HuH-7.5 (cell line): ENCODE measurements around the gene ANKRD45.
"Not testable (repeated sequence)": the region's sequence is repeated elsewhere in the genome, so short reads cannot be mapped to it uniquely, and the experiment has no call there.

ENCODE experiments used
- DNase-seq: peaks from one replicate; pipeline ENCODE4 v3.0.0; 2011; ENCODE audit warnings: low spot score

The ANKRD45 gene

DNA sequence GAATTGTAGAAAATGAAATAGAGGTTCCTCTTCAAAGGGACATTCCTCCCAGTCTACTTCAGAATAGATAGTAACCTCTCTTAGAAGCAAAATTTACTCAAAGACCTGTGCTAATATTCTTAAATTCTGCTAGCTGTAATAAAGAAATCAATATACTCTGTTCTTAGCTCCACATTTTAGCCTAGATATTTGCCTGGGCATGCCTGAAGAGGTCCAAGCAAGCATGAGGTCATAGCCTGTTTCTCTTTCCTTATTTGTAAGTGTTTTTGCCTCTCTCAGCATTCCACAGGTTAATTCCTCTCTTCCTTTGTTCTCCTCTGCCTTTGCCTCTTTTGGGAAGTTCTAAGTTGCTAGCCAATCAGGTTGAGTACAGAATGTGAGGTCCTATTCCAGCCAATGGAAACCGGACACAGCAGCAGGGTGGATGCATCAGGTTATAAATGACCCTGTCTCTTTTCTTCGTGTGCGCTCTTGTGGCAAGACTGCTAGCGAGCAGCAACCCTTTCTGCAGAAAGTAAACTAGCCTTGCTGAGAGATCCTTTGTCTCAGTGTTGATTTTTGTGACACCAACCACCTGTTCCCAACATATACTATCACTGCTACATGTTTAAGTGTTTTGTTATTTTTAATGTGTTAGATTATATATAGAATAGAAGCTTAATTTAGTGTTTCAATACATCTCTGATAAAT is 27.1 kb downstream of the ANKRD45 start:
- not testable (repeated sequence) for DNase-seq

DNA sequence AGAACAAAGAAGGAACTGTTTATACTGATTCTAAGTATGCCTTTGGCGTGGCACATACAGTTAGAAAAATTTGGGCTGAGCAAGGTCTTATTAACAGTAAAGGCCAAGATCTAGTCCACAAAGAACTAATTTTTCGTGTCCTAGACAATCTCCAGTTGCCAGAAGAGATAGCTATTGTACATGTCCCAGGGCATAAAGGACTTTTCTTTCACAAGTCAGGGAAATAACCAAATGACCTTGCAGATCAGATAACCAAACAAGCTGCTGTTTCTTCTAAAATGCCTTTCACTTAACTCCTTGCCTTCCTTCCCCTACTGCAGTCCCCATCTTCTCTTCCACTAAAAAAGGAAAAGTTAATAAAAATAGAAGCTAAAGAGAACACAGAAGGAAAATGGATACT is 30.5 kb downstream of the ANKRD45 start:
- no peak for DNase-seq

DNA sequence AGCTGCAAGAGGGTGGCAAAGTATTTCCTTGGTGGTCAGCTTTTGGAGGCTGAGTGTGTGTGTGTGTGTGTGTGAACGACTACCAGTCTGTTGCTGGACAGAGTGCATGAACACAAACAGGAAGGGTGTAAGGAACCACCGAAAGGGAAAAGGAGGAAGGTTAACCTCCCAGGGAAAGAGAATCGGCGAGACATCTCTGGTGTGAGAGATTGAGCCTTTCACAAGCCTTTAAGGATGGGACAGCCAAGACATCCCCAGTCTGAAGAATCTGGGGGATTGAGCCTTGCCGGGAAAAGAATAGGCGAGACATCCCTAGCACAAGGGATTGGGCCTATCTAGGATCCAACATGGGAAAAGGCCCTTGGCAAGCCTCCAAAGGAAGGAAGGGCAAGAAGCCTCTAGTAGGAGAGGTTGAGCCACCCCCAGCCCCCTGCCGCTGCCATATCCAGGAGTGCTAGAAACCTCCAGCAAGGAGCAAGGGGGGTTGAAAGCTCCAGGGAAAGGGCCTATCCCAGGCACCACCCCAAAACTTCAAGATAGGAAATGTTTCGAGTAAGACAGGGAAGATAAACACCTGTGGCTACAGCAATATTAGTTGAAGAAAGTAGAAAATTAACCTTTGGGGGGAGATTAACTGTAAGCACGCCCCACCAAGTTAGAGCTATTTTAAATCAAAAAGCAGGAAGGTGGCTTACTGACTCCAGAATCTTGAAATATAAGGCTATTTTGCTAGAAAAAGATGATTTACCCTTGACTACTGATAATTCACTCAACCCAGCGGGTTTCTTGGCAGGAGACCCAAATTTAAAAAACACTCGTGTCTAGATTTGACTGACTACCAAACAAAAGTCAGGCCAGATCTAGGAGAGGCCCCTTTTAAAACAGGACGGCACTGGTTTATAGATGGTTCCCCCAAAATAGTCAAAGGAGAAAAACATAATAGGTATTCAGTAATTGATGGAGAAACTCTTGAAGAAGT is 31.3 kb downstream of the ANKRD45 start:
- no peak for DNase-seq

DNA sequence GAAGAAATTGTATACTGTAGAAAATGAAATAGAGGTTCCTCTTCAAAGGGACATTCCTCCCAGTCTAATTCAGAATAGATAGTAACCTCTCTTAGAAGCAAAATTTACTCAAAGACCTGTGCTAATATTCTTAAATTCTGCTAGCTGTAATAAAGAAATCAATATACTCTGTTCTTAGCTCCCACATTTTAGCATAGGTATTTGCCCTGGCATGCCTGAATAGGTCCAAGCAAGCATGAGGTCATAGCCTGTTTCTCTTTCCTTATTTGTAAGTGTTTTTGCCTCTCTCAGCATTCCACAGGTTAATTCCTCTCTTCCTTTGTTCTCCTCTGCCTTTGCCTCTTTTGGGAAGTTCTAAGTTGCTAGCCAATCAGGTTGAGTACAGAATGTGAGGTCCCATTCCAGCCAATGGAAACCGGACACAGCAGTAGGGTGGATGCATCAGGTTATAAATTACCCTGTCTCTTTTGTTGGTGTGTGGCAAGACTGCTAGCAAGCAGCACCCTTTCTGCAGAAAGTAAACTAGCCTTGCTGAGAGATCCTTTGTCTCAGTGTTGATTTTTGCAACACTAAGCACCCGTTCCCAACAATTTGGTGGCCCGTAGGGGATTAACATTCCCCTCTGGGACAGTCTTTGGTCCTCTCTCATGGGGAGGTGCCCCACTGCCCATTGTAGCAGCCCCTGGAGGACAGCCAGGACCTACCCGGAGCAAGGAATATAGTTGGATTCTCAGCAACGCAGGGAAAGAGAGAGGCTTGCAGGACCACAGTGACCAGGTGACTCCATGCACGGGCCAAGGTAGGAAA is 32.2 kb downstream of the ANKRD45 start:
- not testable (repeated sequence) for DNase-seq

DNA sequence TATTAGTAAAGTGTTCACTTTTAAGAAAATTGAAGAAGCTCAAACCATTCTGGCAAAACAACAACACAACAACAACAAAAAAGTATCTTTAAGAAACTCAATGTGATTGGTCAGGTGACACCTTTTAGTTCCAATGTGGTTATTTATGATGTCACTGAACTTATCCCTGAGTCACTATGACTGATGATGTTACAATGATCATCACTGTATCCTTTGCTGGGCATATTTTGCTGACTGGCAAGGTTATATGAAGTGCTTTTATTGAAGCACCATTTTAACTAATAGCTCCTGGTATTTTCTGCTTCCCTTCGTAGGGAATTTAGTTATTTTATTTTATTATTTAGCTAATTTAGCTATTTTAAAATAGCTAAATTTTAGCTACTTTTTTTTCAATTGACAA is 34.5 kb downstream of the ANKRD45 start, which contains the start of gene TEX50:
TEX50 (plus strand) TSS at position 223 of the 400 bp plus-strand sequence. CDS start 184 bp downstream, outside the sequence.
- no peak for DNase-seq

DNA sequence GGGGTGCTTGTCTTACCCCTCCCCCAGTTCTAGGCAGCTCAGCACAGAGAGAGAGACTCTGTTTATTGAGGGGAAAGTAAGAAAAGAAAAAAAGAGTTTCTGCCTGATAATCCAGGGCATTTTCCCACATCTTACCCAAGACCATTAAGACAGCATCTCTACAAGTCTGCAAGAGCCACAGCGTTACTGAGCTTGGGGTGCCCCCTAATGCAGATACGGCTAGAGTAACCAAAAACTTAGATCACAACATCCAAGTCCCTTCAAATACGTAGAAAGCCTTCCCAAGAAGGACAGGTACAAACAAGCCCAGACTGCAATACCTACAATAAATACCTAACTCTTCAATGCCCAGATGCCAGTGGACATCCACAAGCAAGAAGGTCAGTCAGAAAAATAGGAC is 40.8 kb downstream of the ANKRD45 start:
- DNase-seq, result no peak

DNA sequence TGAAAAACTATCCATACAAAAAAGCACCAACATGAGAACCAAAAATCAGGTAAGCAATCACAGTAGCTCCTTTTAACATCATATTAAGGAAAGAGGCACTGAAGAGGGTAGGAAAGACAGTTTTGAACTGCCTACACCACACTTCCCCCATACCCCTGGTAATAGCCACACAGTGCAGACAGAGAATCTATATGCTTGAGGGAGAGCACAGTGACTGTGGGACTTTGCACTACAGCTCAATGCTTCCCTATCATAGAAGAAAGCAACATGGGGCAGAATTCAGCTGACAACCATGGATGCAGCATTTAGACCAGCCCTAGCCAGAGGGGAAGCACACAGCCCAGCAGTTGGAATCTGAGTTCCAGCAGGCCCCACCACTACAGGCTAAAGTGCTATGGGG is 42.4 kb downstream of the ANKRD45 start:
- no peak for DNase-seq

DNA sequence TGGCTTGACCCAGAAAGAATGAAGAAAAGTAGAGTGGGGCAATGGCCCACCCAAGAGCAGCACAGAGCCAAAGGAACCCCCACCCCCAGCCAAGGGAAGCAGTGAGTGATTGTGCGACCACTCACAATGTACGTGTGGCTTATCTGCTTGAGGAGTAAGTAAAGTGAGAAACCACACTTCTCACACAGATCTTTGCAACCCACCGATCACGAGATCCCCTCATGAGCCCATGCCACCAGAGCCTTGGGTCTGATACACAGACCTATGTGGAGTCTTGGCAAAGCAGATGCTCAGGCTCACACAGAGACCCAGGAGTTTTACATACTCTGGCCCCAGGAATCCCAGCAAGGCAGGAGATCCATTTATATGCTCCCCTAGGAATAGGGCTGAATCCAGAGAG is 52.8 kb downstream of the ANKRD45 start:
- no peak for DNase-seq

DNA sequence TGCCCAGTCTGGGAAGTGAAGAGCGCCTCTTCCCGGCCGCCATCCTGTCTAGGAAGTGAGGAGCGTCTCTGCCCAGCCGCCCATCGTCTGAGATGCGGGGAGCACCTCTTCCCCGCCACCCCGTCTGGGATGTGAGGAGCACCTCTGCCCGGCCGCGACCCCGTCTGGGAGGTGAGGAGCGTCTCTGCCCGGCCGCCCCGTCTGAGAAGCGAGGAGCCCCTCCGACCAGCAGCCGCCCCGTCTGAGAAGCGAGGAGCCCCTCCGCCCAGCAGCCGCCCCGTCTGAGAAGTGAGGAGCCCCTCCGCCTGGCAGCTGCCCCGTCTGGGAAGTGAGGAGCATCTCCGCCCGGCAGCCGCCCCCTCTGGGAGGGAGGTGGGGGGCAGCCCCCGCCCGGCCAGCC is 56.6 kb downstream of the ANKRD45 start:
- not testable (repeated sequence) for DNase-seq

DNA sequence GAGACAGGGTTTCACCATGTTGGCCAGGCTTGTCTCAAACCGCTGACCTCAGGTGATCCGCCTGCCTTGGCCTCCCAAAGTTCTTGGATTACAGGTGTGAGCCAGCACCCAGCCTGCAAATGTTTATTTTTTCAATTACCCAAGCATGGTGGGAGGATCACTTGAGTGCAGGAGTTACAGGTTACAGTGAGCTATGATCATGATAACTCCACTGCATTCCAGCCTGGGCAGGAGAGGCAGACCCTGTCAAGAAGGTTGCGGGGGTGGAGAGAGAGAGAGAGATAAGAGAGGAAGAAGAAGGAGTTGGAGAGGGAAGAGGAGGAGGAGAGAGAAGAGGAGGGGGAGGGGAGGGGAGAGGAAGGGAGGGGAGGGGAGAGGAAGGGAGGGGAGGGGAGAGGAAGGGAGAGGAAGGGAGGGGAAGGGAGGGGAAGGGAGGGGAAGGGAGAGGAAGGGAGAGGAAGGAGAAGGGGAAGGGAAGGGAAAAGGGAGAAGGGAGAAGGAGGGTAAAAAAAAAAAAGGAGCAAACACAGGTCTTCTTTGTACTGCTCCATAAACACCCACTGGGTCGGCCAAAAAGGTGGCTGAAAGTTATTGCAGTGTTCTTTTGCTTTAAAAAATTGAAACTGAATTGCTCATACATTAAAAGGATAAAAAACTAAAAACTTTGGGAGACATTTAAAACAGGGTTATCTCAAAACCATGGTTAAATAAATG is 61.0 kb downstream of the ANKRD45 start:
- DNase-seq, result no peak

DNA sequence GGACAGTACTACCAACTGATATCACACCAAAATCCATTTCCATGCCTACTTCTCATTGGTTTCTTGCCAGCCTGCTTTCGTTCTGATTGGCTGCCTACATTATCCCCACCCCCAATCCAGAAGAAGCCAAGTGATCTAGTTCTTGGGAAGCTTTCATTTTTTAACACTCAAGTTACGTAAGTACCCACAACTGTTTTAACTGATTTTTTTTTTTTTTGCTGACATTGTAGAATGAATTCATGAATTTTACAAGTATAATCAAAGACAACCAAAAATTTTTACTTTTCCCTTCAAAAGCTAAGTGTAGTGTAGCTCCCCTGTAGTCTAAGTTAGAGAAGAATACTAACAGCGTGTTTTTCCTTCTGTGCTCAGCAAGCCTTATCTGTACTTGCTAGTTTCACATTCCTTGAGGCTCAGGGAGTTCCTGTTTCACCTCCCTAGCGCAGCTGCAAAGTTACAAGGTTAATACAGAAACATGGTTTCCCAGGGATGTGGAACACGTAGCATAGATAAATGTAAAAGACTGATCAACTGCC is 66.5 kb downstream of the ANKRD45 start, which contains the start of gene SLC9C2:
SLC9C2 (minus strand) TSS at position 17 of the 536 bp plus-strand sequence. CDS start 1,296 bp downstream, outside the sequence.
- no peak for DNase-seq

DNA sequence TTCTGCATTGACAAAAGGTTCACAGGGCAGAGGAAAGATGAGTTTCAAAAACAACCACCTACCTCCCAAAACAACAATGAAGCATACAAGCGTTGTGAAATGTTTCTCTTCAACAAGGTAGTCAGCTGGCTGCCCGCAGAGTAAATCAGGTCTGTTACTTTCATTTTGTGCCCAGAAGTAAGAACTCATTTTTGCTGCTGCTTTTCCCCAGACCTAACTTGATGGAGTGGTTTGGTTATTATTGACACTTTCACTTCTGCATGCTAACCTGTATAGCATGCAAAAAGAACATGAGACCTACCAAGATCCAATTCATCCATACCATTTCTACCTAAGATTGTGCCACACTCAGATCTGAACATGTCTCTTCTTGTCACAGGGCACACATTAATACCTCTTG is 68.1 kb downstream of the ANKRD45 start:
- no peak for DNase-seq

DNA sequence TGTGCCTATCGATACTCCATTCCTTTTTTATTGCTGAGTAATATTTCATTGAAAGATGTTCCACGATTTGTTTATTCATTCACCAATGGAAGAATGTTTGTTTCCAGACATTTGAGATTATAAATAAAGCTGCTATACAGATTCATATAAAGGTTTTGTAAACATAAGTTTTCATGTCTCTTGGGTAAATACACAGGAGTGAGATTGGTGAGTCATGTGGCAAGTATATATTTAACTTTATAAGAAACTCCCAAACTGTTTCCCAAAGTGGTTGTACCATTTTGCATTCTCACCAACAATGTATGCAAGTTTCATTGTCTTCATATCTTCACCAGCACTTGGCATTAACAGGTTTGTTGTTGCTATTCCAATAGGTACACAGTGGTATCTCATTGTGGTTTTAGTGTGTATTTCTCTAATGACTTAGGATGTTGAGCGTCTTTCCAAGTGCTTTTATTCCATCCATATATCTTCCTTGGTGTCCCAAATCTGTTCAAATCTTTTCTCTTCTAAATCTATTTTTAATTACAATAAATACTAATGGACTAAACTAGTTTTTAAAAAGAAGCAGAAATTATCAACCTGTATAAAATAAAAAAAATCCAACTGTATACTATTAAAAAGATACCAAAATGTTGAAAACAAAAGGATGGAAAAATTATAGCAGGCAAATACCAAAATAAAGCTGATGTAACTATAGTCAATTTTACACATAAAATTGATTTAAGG is 73.4 kb downstream of the ANKRD45 start:
- no peak for DNase-seq

DNA sequence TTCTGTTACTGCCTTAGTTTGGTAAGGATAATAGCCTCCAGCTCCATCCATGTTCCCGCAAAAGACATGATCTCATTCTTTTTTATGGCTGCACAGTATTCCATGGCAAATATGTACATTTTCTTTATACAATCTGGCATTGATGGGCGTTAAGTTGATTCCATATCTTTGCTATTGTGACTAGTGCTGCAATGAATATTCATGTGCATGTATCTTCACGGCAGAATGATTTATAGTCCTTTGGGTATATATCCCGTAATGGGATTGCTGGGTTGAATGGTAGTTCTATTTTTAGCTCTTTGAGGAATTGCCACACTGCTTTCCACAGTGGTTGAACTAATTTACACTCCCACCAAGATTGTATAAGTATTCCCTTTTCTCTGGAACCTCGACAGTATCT is 78.5 kb downstream of the ANKRD45 start:
- DNase-seq, result not testable (repeated sequence)

DNA sequence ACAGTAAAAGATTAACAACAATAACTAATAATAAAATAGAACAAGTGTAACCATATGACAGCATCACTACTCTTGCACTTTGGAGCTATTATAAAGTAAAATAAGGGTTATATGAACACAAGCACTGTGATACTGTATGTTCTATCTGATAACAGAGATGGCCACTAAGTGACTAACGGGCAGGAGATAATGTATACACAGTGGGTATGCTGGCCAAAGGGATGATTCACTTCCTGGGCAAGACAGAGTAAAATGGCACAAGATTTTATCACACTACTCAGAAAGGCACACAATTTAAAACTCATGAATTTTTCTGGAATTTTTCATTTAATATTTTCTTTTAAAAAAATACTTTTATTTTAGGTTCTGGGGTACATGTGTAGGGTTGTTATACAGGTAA is 79.1 kb downstream of the ANKRD45 start:
- no peak for DNase-seq

DNA sequence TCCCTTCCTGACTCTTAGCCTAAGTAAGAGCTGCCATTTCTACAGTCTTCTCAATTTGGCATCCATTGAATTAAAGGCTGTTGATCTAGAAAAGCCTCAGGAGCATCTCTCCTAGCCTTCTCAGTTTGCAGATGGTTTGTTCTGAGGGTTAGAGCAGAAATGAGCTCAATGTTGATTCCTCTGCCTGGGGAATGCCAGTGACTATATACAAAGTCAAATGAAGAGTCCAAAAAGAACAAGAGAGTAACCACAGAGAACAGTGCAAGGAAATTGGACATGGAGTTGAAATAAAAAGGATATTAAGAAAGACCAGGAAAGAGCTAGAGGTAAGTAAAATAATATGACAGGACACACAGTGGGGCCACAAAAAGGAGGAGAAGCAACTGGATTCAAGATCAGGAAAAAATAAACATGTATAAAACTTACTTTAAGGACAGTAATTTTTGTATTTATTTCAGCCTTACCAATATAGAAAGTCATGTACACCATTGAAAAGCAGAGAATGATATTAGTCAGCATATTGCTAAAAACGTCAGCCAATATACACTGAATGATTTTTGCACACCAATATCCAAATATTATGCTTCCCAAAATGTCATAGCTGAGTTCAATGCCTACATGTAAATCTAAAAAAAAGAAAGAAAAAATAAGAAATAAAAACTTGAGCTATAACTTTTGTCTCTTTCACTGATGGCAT is 88.1 kb downstream of the ANKRD45 start:
- no peak for DNase-seq

DNA sequence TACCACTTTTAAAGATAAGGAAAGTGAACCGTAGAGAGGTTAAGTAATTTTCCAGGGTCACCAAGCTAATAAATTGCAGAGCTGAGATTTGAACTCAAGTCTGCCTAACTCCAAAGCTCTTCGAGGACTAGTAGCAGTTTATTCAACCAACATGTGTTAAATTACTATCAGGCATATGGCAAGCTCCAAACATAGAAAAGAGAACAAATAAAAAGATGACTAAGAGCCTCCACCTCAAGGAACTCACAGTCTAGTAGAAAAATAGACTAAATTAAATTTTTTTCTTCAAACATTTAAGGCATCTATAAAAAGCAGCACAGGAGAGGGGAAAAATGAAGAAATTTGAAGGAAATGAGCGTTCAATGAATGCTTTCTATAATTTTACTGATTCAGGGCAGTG is 89.0 kb downstream of the ANKRD45 start:
- no peak for DNase-seq

DNA sequence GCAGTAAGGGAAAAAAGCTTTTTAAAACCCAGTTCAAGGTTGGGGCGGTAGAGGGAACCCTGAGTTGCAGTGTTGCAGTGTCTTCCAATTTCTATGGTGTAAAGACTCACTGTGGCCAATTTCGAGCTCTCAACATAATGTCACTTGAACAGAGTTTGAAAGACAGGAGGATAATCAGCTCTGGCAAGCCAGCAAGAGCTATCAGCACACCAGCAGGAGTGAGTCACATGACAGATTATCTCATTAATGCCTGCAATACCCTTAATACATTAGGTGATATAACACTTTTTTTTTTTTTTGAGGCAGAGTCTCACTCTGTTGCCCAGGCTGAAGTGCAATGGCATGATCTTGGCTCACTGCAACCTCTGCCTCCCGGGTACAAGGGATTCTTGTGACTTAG is 89.6 kb downstream of the ANKRD45 start:
- no peak for DNase-seq

DNA sequence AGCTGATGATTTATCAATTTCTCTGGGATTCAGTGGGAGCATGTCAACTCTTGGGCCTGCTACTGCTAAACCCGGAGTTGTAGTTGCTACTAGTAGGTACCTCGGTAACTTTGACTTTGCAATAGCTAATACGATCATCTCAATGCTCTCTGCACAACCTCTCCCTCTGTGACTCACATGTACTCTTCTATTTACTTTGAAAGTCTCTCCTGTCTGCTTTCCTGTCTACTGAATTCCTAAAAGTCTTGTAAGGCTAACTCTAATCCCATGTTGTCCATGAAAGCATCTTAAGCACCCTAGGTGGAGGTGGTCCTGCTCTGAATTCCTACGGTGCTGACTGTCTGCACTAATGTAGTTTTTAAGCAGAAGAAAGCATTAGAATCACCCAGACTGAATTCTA is 96.1 kb downstream of the ANKRD45 start:
- DNase-seq, result no peak
